IPS-NIHi7 (cell line): ENCODE results near the gene ZNF764.
"Not testable (repeated sequence)": the region's sequence is repeated elsewhere in the genome, so short reads cannot be mapped to it uniquely, and the experiment has no call there.

Source experiments
- DNase-seq: peaks from one replicate; pipeline ENCODE4 v3.0.0; 2012; ENCODE audit warnings: mixed read lengths; ENCODE audit errors: extremely low spot score

ZNF764 gene

DNA sequence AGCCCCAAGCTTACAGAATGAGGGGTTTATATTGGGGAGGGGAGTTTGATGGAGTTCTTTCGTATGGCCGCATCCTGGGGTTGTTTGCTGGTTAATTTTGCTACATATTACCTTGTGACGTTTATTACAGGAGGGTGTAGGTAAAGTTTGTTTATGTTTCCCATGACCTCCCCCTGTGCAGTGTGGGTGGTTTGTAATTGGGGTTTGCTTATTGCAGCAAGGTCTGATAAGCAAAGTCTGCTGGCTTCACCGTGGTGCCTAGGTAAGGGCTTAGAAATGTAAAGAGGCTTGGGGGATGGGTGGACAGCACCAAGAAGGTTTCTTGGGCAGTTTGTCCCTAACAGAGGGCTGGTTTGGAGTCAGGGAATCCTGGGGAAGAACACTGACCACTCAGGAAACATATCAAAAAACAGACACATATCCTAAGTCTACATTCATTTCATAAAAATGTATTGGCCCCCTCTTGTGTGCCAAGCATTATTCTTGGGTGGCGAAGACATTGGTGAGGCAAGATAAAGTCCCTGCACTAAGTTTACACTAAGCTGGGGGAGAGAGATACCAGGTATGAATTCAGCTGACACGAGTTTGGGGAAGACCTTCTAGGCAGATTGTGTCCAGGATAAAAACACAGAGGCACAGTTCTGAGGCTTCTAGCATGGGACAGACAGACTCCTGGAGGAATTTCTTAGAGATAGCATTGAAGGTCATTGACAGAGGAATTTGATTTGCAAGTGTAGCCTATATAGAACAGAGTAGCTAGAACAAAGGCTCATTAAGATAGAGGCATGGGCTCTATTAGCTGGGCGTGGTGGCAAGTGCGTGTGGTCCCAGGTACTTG is 9.5 kb downstream of the ZNF764 start:
- DNase-seq: no peak

GRCh38 chr16:30546115-30546514 is 12.1 kb downstream of the ZNF764 start:
- no peak for DNase-seq

DNA sequence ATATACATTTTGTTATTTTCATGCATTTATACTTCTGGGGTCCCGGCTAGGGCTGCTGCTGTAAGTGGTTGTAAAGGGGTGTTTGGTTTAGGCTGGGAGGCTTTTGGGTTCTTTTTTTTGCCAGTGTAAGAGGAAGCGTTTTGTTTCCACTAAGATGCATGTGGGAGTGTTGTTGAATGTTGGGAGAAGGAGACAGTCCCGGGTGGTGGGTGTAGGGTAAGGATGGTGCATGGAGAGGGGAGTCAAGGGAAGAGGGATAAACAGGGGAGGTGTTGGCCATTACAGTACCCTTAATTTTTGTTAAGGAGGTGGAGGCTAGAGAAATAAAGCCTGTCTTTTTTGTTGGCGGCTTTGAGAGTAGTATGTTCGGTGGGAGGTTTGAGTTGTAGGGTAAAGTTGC is 15.1 kb downstream of the ZNF764 start:
- no peak for DNase-seq

DNA sequence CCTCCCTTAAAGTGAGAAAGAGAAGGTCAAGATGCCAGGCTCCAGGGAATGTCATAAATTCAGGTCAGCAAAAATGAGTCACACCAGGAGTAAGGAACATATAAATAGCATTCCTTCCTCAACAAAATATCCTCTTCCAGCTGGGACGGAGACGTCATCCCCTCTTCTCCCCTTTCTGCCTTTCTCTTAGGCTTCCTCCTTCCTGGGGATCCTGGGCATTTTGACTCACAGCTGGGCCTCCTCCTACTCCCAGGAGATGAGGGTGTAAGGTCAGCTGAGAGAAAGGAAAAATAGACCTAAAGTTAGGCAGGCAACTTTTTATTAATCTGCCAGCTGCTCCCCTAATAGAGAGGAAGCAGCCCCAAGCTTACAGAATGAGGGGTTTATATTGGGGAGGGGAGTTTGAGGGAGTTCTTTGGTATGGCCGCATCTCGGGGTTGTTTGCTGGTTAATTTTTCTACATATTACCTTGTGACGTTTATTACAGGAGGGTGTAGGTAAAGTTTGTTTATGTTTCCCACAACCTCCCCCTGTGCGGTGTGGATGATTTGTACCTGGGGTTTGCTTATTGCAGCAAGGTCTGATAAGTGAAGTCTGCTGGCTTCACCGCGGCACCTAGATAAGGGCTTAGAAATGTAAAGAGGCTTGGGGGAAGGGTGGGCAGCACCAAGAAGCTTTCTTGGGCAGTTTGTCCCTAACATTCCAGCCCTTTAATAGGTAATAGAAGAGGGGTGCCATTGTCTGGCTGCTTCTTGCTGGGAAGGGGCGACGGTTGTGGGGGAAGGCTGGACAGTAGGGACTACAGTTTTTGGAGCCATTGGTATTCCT is 16.5 kb downstream of the ZNF764 start:
- no peak for DNase-seq

DNA sequence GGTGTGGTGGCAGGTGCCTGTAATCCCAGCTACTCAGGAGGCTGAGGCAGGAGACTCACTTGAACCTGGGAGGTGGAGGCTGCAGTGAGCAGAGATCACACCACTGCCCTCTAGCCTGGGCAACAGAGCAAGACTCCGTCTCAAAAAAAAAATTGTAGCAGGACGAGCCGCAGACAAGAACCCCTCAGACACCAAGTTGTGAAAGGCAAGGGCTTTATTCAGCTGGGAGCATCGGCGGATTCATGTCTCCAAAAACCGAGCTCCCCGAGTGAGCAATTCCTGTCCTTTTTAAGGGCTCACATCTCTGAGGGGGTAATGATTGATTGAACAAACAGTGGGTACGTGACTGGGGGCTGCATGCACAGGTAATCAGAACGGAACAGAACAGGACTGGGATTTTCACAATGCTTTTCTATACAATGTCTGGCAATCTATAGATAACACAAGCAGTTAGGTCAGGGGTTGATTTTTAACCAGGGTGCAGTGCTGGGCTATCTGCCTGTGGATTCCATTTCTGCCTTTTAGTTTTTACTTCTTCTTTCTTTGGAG is 17.2 kb downstream of the ZNF764 start:
- DNase-seq: not testable (repeated sequence)

DNA sequence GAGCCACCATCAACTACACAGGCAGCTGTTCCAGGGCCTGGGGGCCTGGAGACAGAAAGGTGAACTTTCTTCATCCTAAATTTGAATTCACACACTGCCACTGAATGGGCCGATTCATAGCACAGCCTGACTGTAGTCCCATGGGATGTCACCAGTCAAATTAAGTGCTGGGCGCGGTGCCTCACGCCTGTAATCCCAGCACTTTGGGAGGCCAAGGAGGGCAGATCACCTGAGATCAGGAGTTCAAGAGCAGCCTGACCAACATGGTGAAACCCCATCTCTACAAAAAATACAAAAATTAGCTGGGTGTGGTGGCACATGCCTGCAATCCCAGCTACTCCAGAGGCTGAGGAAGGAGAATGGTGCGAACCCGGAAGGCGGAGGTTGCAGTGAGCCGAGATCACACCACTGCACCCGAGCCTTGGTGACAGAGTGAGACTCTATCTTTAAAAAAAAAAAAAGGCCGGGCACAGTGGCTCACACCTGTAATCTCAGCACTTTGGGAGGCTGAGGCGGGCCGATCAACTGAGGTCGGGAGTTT is 18.1 kb downstream of the ZNF764 start:
- not testable (repeated sequence) for DNase-seq

DNA sequence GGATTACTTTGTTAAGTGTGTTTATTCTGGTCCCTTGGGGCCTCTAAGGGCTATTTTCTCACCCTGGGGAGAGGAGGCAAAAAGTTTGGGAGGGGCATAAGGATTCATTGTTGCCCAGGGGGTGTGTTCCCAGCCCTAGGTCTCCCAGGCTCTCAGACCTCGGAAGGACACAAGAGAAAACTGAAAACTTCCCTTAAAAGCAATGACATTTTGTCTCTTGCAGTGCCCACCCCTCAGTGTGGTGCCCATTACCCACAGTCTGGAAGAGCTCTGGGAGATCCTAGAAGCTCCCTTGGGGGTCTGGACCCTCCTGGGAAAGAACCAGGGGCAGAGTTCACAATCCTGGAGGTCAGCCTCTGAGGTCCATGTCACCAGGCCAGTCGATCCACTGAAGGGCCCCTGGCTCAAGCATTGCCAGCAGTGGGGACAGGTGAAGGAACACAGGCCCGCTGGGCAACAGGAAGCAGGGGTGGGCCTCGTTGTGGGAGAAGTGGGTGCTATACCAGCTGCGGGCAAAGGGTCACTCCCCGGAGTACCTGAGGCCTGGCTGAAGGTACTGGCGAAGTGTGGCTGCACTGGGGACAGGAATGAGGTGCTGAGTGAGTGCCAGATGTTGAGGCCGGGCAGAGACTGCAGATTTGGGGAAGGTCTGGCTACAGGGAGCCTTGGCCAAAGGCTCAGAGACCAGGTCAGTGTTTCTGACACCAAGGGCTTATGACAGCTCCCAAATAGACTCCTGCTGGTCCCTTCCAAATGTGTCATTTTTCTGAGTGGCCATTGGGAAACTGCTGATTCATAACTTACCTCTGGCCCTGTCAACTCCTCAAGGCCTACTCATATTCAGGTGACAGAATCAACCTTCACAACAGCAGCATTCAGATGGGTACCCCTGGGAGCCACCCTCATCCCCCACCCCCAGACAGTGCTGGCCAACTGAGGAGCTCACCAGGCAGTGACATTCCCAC is 18.9 kb downstream of the ZNF764 start:
- DNase-seq: no peak

DNA sequence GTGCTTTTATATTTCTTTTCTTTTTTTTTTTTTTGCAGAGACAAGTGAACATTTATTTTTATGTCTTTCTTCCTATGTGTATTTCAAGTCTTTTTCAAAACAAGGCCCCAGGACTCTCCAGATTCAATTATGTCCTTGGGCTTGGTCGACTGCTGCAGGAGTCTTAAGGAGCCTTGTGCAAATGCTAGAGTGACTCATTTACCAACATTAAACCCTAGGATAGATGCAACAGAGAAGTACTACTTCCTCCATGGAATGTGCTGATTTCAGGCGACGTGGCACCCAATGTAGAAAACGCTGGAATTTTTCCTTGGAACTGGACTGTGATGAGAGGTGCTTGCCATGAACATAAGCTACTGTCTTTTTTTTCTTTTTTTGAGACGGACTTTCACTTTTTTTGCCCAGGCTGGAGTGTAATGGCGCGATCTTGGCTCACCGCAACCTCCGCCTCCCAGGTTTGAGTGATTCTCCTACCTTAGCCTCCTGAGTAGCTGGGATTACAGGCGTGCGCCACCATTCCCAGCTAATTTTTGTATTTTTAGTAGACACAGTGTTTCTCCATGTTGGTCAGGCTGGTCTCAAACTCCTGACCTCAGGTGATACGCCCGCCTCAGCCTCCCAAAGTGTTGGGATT is 21.7 kb downstream of the ZNF764 start:
- not testable (repeated sequence) for DNase-seq

- DNase-seq: peak; percentile 80
Observed at GRCh38 chr16:30535777-30536190, 22.4 kb downstream of the ZNF764 start.

DNA sequence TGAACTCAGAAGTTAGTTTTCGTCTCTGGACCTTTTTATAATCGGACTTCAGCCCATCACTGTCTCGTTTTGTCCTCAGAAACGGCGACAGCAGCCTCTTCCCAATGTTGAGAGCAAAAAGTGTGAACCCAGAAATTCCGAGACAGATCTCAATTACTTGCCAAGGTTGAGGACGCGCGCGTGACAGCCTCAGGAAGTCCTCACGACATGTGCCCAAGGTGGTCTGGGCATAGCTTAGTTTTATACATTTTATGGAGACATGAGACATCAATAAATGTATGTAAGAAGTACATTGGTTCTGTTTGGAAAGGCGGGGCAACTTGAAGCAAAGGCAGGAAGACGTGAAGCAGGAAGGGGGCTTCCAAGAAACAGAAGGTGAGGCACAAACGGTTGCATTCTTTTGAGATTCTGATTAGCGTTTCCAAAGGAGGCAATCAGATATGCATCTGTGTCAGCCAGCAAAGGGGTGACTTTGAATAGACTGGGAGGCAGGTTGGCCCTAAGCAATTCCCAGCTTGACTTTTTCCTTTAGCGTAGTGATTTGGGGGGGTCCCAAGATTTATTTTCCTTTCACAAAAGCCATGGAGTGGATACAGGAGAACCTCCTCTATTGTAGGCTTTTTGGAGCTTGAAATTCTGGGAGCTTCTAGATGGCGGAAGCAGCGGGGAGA is 22.9 kb downstream of the ZNF764 start:
- no peak for DNase-seq

- peak; percentile 87 for DNase-seq
Observed at GRCh38 chr16:30534368-30535105, 23.6 kb downstream of the ZNF764 start, which contains the start of gene ZNF747. Gene ZNF747, minus strand, starts transcription at chr16:30534858. Its CDS starts 179 bp downstream, at chr16:30534679.

DNA sequence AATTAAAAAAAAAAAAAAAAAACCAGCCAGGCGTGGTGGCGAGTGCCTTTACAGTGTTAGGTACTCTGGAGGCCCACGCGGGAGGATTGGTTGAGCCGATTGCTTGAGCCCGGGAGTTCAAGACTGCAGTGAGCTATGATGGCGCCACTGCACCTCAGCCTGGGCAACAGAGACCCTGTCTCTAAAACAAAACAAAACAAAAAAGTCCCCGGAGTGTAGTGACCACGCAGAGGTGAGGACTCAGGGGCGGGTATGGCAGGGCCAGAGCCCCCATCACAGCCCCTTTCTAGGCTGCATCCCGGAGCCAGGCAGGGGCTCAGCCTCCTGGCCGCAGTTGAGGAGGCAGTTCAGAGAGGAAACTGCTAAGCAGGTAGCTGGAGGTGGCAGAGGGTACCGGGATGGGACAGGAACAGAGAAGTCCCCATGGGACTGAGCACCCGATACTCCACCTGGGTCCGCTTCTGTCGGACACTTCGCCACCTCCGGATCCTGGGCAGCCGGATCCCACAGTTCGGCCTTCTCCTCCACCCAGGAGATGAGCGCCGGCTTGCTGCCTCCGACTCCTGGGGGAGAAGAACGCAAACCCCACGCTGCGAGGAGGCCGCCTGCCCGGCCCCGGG is 24.3 kb downstream of the ZNF764 start:
- DNase-seq: no peak

- DNase-seq: no peak
Observed at GRCh38 chr16:30533146-30533522, 25.0 kb downstream of the ZNF764 start.

DNA sequence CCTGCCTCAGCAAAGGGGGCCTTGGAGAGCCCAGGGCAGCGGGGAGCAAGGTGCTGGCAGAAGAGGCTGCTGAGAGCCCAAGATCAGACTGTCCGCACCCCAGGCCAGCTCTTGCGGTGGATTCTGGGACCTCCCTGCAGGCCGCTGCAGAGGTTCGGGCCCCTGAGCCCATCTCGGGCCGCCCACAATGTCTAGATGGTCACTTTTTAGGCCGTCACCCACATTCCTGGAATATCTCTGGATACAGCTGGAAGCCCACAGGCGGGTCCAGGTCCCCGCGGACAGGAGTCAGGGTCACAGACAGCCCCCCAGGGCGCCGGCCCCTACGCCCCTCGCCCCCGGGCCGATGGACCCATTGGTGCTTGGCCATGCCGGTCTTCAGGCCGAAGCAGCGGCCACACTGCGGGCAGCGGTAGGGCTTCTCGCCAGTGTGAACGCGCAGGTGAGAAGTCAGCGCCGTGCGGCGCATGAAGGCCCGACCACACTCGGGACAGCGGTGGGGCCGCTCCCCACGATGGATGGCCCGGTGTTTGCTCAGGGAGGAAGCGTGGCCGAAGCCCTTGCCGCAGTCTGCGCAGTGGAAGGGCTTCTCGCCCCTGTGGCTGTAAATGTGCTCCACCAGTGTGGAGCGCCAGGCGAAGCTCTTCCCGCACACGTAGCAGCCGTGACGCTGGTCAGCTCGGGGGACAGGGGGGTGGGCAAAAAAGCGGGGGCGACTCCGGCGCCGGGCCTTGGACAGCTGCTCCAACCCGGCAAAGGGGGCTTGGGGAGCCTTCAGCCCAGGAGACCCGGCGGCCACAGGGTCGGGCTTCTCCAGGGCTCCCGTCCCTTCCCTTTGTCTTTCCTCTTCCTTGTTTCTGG is 25.7 kb downstream of the ZNF764 start:
- no peak for DNase-seq

GRCh38 chr16:30530163-30531037 is 27.8 kb downstream of the ZNF764 start:
- DNase-seq: no peak

DNA sequence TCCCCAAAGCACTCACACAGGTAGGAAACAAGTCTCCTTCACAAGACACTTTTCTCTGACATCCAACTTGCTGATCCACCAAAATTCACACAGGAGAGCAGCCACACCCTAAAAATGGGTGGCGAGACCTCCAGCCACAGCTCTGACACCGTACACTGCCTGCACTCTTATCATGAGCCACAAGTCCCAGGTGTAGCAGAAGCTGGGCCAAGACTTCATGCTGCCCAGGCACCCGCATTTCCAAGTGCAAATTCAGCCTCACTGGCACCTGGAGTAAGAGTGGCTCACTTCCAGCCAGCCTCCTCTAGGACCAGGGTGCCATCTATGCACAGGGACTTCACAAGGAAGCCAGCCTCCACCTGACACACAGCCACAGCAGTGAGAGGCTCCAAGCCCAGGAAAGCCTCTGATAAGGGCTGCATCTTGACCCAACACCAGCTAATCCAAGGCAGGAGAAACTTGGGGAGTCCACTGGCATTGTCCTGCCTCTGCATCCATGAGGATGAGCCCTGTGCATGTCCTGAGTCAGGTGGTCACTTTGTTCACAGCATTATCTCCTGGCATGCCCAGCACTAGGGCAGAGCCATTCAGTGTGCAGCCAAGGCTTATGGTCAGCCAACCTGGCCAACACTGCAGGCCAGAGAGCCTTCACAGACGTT is 29.2 kb downstream of the ZNF764 start:
- no peak for DNase-seq
